ENCODE data around the gene NBEAL1.
"Not testable (repeated sequence)": the region's sequence is repeated elsewhere in the genome, so short reads cannot be mapped to it uniquely, and the experiment has no call there.

Gene NBEAL1

GRCh38 chr2:203040966-203041521, 26.4 kb downstream of the NBEAL1 start:
- no peak for DNase-seq

GRCh38 chr2:203042178-203042577, 27.5 kb downstream of the NBEAL1 start:
- no peak for DNase-seq

GRCh38 chr2:203043226-203043625, 28.6 kb downstream of the NBEAL1 start:
- DNase-seq, result peak; percentile 54

- DNase-seq, result no peak
Observed at GRCh38 chr2:203045867-203046266, 31.2 kb downstream of the NBEAL1 start.

DNA sequence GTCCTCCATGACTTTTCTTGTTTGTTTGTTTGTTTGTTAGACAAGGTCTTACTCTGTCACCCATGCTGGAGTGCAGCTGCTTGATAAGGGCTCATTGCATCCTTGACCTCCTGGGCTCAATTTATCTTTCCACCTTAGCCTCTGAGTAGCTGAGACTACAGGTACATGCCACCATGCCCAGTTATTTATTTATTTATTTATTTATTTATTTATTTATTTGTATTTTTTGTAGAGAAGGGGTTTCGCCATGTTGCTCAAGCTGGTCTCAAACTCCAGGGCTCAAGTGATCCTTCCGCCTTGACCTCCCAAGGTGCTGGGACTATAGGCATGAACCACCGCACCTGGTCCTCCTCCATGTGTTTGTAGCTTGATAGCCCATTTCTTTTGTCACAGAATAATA, 37.9 kb downstream of the NBEAL1 start:
- DNase-seq, result no peak

GRCh38 chr2:203059567-203060240, 45.0 kb downstream of the NBEAL1 start:
- no peak for DNase-seq

GRCh38 chr2:203061346-203061745, 46.7 kb downstream of the NBEAL1 start:
- no peak for DNase-seq

GRCh38 chr2:203062126-203062525, 47.5 kb downstream of the NBEAL1 start:
- DNase-seq, result no peak

GRCh38 chr2:203066519-203067091, 51.9 kb downstream of the NBEAL1 start:
- DNase-seq, result not testable (repeated sequence)

- DNase-seq, result peak; percentile 66
Observed at GRCh38 chr2:203070701-203071100, 56.0 kb downstream of the NBEAL1 start.

DNA sequence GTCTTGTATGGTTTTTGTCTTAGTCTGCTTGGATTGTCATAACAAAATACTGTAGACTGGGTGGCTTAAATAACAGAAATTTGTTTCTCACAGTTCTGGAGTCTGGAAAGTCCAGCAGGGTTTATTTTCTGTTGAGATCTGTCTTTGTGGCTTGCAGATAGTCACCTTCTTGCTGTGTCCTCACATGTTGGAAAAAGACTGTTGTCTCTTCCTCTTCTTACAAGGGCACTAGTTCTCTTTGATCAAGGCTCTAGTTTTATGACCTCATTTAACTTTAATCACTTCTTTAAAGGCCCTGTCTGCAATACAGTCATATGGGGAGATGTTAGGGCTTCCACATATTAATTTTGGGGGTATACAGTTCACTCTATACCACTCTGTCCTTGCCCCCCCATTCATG, 56.5 kb downstream of the NBEAL1 start:
- peak; percentile 32 for DNase-seq

DNA sequence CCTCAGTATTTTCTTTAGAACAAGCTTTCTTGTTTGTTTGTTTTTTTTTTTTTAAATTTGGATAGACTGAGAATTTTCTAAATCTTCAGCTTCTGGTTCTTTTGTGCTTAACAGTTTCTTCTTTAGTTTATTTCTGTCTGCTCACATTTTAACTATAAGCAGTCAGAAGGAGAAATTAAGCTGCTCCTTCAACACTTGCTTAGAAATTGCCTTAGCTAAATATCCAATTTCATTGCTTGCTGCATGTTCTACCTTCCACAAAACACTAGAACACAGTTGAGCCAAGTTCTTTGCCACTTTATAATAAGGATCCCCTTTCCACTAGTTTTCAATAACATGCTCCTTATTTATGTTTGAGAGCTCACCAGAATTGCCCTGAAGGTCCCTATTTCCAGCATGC, 57.7 kb downstream of the NBEAL1 start:
- no peak for DNase-seq

- no peak for DNase-seq
Observed at GRCh38 chr2:203077451-203077850, 62.8 kb downstream of the NBEAL1 start.

DNA sequence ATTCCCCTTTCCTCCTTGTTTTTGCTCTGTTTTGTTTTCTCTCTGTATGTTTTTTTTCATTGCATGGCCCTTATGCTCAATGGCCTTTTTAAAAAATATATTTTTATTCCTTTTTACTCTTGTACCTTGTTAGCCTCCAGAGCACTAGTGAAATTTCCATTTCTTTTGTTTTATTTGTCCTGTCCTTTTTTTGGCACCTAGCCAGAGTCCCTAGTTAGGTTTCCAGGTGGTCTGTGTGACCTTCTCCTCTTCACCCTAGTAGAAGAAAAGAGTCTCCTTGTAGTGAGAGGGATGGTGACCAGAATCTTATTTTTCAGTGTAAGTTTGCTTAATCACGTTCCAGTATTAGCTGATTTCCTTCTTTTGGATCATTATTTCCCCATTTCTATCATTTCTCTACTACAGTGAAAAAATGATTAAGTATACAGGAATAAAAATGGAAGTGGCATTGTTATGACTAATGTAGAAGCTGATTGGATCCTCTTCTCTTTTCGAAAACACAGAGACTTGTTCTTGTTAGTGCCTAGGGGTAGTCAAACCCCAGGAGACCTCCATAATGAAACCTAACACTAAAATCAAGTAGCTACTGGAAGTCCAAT, 65.9 kb downstream of the NBEAL1 start:
- no peak for DNase-seq

DNA sequence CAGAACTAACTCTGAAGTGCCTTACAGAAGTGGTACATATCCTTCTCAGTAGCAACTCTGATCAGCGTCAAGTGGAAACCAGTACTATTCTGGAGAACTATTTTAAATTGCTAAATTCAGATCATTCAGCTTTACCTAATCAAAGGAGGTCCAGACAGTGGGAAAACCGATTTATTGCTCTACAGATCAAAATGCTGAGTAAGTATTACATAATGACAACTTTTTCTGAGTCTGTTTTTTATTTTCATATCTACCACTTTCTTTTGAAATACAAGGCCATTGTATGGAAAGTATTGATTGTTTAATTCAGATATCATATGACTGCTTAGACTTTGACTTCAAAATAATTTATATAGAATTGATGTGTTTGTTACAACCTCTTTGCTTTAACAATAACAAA, 68.7 kb downstream of the NBEAL1 start:
- DNase-seq, result no peak

GRCh38 chr2:203086381-203086780, 71.7 kb downstream of the NBEAL1 start:
- DNase-seq, result peak; percentile 15

GRCh38 chr2:203090721-203091120, 76.0 kb downstream of the NBEAL1 start:
- not testable (repeated sequence) for DNase-seq

- DNase-seq, result peak; percentile 37
Observed at GRCh38 chr2:203097735-203098134, 83.1 kb downstream of the NBEAL1 start.

DNA sequence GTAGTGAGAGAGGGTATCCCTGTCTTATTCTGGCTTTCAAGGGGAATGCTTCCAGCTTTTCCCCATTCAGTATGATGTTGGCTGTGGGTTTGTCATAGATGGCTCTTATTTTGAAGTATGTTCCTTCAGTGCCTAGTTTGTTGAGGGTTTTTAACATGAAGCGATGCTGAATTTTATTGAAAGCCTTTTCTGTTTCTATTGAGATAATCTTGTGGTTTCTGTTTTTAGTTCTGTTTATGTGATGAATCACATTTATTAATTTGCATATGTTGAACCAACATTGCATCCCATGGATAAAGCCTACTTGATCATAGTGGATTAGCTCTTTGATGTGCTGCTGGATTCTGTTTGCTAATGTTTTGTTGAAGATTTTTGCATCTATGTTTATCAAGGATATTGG, 87.7 kb downstream of the NBEAL1 start:
- DNase-seq, result peak; percentile 65

GRCh38 chr2:203104273-203104672, 89.6 kb downstream of the NBEAL1 start:
- DNase-seq, result peak; percentile 12

GRCh38 chr2:203105996-203106395, 91.3 kb downstream of the NBEAL1 start:
- peak; percentile 60 for DNase-seq

DNA sequence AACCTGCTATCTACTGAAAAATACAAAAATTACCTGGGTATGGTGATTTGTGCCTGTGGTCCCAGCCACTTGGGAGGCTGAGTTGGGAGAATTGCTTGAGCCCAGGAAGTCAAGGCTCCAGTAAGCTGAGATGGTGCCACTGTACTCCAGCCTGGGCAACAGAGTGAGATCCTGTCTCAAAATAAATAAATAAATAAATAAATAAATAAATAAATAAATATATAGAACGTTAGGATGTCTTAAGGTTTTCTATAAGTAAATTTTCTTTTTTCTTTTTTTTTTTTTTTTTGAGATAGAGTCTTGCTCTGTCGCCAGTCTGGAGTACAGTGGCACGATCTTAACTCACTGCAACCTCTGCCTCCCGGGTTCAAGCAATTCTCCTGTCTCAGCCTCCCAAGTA, 95.8 kb downstream of the NBEAL1 start:
- DNase-seq, result not testable (repeated sequence)

GRCh38 chr2:203112342-203112741, 97.7 kb downstream of the NBEAL1 start:
- DNase-seq, result no peak

DNA sequence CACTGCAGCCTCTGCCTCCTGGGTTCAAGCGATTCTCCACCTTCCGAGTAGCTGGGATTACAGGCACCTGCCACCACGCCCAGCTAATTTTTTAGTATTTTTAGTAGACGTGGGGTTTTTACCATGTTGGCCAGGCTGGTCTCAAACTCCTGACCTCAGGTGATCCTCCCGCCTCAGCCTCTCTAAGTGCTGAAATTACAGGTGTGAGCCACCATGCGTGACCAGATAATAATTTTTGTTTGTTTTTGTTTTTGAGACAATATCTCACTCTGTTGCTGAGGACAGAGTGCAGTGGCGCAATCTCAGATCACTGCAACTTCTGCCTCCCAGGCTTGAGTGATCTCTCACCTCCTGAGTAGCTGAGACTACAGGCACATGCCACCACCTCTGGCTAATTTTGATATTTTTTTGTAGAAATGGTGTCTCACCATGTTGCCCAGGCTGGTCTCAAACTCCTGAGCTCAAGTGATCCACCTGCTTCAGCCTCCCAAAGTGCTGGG, 100.6 kb downstream of the NBEAL1 start:
- DNase-seq, result not testable (repeated sequence)
